ENCODE results near the gene STT3B. TPM values are rescaled to one million over a fixed set of nuclear protein-coding genes. Genes with fewer than 3 reads are reported as not detected.

Gene STT3B
- total RNA-seq, result 100 to 1,000 TPM; 126 to 199 TPM
- polyA plus RNA-seq (2013, experiment 1 of 2), result 150 TPM
- polyA plus RNA-seq (2013, experiment 2 of 2), result 160 TPM
- long read RNA-seq, experiment 1, full-length matches to known transcripts, result 22 of 63 reads
- long read RNA-seq, experiment 1, partial matches to known transcripts, result 12 of 63 reads
- long read RNA-seq, experiment 1, other reads (novel, unspliced or antisense), result 29 of 63 reads
- long read RNA-seq, experiment 2, full-length matches to known transcripts, result 248 of 320 reads
- long read RNA-seq, experiment 2, partial matches to known transcripts, result 41 of 320 reads
- long read RNA-seq, experiment 2, other reads (novel, unspliced or antisense), result 31 of 320 reads
- long read RNA-seq, experiment 3, full-length matches to known transcripts, result 9 of 53 reads
- long read RNA-seq, experiment 3, partial matches to known transcripts, result 26 of 53 reads
- long read RNA-seq, experiment 3, other reads (novel, unspliced or antisense), result 18 of 53 reads
- long read RNA-seq, experiment 4, partial matches to known transcripts, result 19 of 27 reads
- long read RNA-seq, experiment 4, other reads (novel, unspliced or antisense), result 8 of 27 reads

- Histone ChIP-seq H3K27me3 (ENCODE audit: control insufficient read depth, insufficient read depth, low read length, poor library complexity, severe bottlenecking) (no peaks in the 10 kb centered on the region), H3K9ac (ENCODE audit: extremely low read depth, low read length, poor library complexity, severe bottlenecking) (peak within 1 kb of the TSS; percentile 84), H3K9me3 (ENCODE audit: control insufficient read depth, low read length) (no peaks in the 10 kb centered on the region), H3K4me1 (ENCODE audit: control insufficient read depth, insufficient read depth, low read length) (peaks cover 6% of the 10 kb centered on the region), H3K36me3 (ENCODE audit: control insufficient read depth, insufficient read depth, low read length) (peaks cover 23% of the 10 kb centered on the region), H3K4me3 (ENCODE audit: low read length) (peak within 1 kb of the TSS; percentile 98), H3K27ac (ENCODE audit: low read depth, low read length) (peak within 1 kb of the TSS; percentile 99)
- Mint-ChIP-seq H3K36me3 (ENCODE audit: low read depth) (no peaks in the 10 kb centered on the region), H3K27ac (peak within 1 kb of the TSS; percentile 99), H3K27me3 (ENCODE audit: insufficient read depth) (no peaks in the 10 kb centered on the region), H3K4me1 (peaks cover 26% of the 10 kb centered on the region), H3K4me3 (no peak within 1 kb of the TSS), H3K9me3 (no peaks in the 10 kb centered on the region)
- 0% methylated on average over 1 to 68 of the region's 68 CpGs for WGBS, 2 experiments (ENCODE audit: insufficient coverage in 1 of 2, insufficient read length in 1 of 2)
- TF ChIP-seq CTCF (conservative IDR thresholded peaks at IDR 0.05), result no peak
- no peak for DNase-seq
Observed at GRCh38 chr3:31532587-31533168, at the start of gene STT3B. Gene STT3B (plus strand): TSS chr3:31532925. CDS start chr3:31532999, 74 bp downstream.

- Mint-ChIP-seq H3K27ac (no peak overlapping the region), H3K4me3 (no peak overlapping the region), H3K9me3 (peaks cover 6% of the 10 kb centered on the region), H3K4me1 (peaks cover 5% of the 10 kb centered on the region), H3K27me3 (ENCODE audit: insufficient read depth) (no peaks in the 10 kb centered on the region), H3K36me3 (ENCODE audit: low read depth) (no peaks in the 10 kb centered on the region)
- H3K27me3 ChIP-seq (ENCODE audit: control insufficient read depth, insufficient read depth, low read length, poor library complexity, severe bottlenecking), result no peaks in the 10 kb centered on the region
- no peaks in the 10 kb centered on the region for H3K4me1 ChIP-seq (ENCODE audit: control insufficient read depth, insufficient read depth, low read length)
- no peak for TF ChIP-seq CTCF (conservative IDR thresholded peaks at IDR 0.05)
- no peak for DNase-seq
- no peak overlapping the region for H3K9ac ChIP-seq (ENCODE audit: extremely low read depth, low read length, poor library complexity, severe bottlenecking)
- H3K27ac ChIP-seq (ENCODE audit: low read depth, low read length), result no peak overlapping the region
- no peak overlapping the region for H3K4me3 ChIP-seq (ENCODE audit: low read length)
- H3K36me3 ChIP-seq (ENCODE audit: control insufficient read depth, insufficient read depth, low read length), result no peaks in the 10 kb centered on the region
- WGBS, 2 experiments (ENCODE audit: insufficient coverage in 1 of 2, insufficient read length in 1 of 2), result 94% methylated on average over 1 of the region's 1 CpG; no CpG with 5 or more reads in 1 of the 2 experiments
- H3K9me3 ChIP-seq (ENCODE audit: control insufficient read depth, low read length), result peaks cover 6% of the 10 kb centered on the region
Observed at GRCh38 chr3:31483776-31484175, 48.9 kb upstream of the STT3B start.

GRCh38 chr3:31485196-31485595, 47.5 kb upstream of the STT3B start:
- no peak overlapping the region for H3K27ac ChIP-seq (ENCODE audit: low read depth, low read length)
- no peak overlapping the region for H3K4me3 ChIP-seq (ENCODE audit: low read length)
- DNase-seq, result no peak
- no peaks in the 10 kb centered on the region for H3K9me3 ChIP-seq (ENCODE audit: control insufficient read depth, low read length)
- no peak for TF ChIP-seq CTCF (conservative IDR thresholded peaks at IDR 0.05)
- H3K4me3 Mint-ChIP-seq, result no peak overlapping the region
- H3K9ac ChIP-seq (ENCODE audit: extremely low read depth, low read length, poor library complexity, severe bottlenecking), result no peak overlapping the region
- H3K4me1 Mint-ChIP-seq, result peaks cover 5% of the 10 kb centered on the region
- no peaks in the 10 kb centered on the region for H3K27me3 Mint-ChIP-seq (ENCODE audit: insufficient read depth)
- 79% methylated on average over 1 of the region's 1 CpG; no CpG with 5 or more reads in 1 of the 2 experiments for WGBS, 2 experiments (ENCODE audit: insufficient coverage in 1 of 2, insufficient read length in 1 of 2)
- no peaks in the 10 kb centered on the region for H3K4me1 ChIP-seq (ENCODE audit: control insufficient read depth, insufficient read depth, low read length)
- peaks cover 2% of the 10 kb centered on the region for H3K9me3 Mint-ChIP-seq
- H3K27me3 ChIP-seq (ENCODE audit: control insufficient read depth, insufficient read depth, low read length, poor library complexity, severe bottlenecking), result no peaks in the 10 kb centered on the region
- H3K36me3 Mint-ChIP-seq (ENCODE audit: low read depth), result no peaks in the 10 kb centered on the region
- no peaks in the 10 kb centered on the region for H3K36me3 ChIP-seq (ENCODE audit: control insufficient read depth, insufficient read depth, low read length)
- no peak overlapping the region for H3K27ac Mint-ChIP-seq
